Neural progenitor cell (in vitro differentiated cells): ENCODE results near the gene PRDX2. TPM values are rescaled to one million over a fixed set of nuclear protein-coding genes. Genes with fewer than 3 reads are reported as not detected.

Source experiments
- DNase-seq: peaks from one replicate; pipeline ENCODE4 v3.0.0-alpha.2; 2016; ENCODE audit warnings: low spot score
- H2AFZ ChIP-seq: fragments of 200-600 bp; sonication (generic); replicated peaks from 2 replicates; pipeline ENCODE4 v1.6.1; 2016; ENCODE audit warnings: antibody characterized with exemption
- H3F3A ChIP-seq: fragments of 200-600 bp; sonication (generic); 2 replicates; pipeline ENCODE4 v1.6.1; 2016; ENCODE audit warnings: antibody characterized with exemption, low read depth
- H3K27ac ChIP-seq: fragments of 200-600 bp; sonication (generic); 2 replicates; pipeline ENCODE4 v1.5.1; 2016; ENCODE audit warnings: mild to moderate bottlenecking
- H3K27me3 ChIP-seq: fragments of 200-600 bp; sonication (generic); 2 replicates; pipeline ENCODE4 v1.6.1; 2016; ENCODE audit warnings: mild to moderate bottlenecking, moderate library complexity
- H3K36me3 ChIP-seq: fragments of 200-600 bp; sonication (generic); 2 replicates; pipeline ENCODE4 v1.5.1; 2016
- H3K4me1 ChIP-seq: fragments of 200-600 bp; sonication (generic); 2 replicates; pipeline ENCODE4 v1.6.1; 2016; ENCODE audit warnings: mixed run types
- H3K4me2 ChIP-seq: fragments of 200-600 bp; sonication (generic); 2 replicates; pipeline ENCODE4 v1.6.1; 2016
- H3K4me3 ChIP-seq: fragments of 200-600 bp; sonication (generic); 2 replicates; pipeline ENCODE4 v1.5.1; 2016
- H3K79me2 ChIP-seq: fragments of 200-600 bp; sonication (generic); 2 replicates; pipeline ENCODE4 v1.6.1; 2016; ENCODE audit warnings: low read depth
- H3K9ac ChIP-seq: fragments of 200-600 bp; sonication (generic); 2 replicates; pipeline ENCODE4 v1.6.1; 2016
- H3K9me3 ChIP-seq: fragments of 200-600 bp; sonication (generic); 2 replicates; pipeline ENCODE4 v1.5.1; 2016; ENCODE audit warnings: low read depth
- H4K20me1 ChIP-seq: fragments of 200-600 bp; sonication (generic); 2 replicates; pipeline ENCODE4 v1.6.1; 2016; ENCODE audit warnings: low read depth
- H3K27ac Mint-ChIP-seq: 3 replicates; pipeline ENCODE4 v1.8.0; 2021; ENCODE audit warnings: mixed read lengths
- H3K27me3 Mint-ChIP-seq: 2 replicates; pipeline ENCODE4 v1.8.0; 2022; ENCODE audit warnings: low read depth, mild to moderate bottlenecking, inconsistent platforms, moderate library complexity, mixed read lengths; ENCODE audit not compliant: insufficient read depth
- H3K36me3 Mint-ChIP-seq: 3 replicates; pipeline ENCODE4 v1.8.0; 2021; ENCODE audit warnings: mixed read lengths
- H3K4me1 Mint-ChIP-seq: 3 replicates; pipeline ENCODE4 v1.8.0; 2021; ENCODE audit warnings: mixed read lengths
- H3K4me3 Mint-ChIP-seq: 3 replicates; pipeline ENCODE4 v1.8.0; 2021; ENCODE audit warnings: mild to moderate bottlenecking, moderate library complexity, mixed read lengths
- H3K9me3 Mint-ChIP-seq: 3 replicates; pipeline ENCODE4 v1.8.0; 2020; ENCODE audit warnings: mixed read lengths
- CTCF ChIP-seq: fragments of 200-600 bp; sonication (generic); IDR thresholded peaks from 2 replicates; pipeline ENCODE4 v1.5.1; 2017; ENCODE audit warnings: antibody characterized with exemption, mild to moderate bottlenecking
- EZH2 ChIP-seq: fragments of 200-600 bp; sonication (generic); IDR thresholded peaks from 2 replicates; pipeline ENCODE4 v1.6.1; 2017; ENCODE audit warnings: antibody characterized with exemption, mild to moderate bottlenecking, moderate library complexity
- EZH2phosphoT487 ChIP-seq: fragments of 200-600 bp; sonication (generic); IDR thresholded peaks from 2 replicates; pipeline ENCODE4 v1.6.1; 2017; ENCODE audit warnings: antibody characterized with exemption
- total RNA-seq: library from RNA; depleted of rRNA; stranded (reverse); fragments of >200 nt; gene quantifications from 2 replicates; pipeline ENCODE4 v1.2.3, GENCODE V29; 2015; ENCODE audit warnings: low replicate concordance

Gene PRDX2
- total RNA-seq, 1 donor from 2014 or later, result 463 TPM

GRCh38 chr19:12791345-12792050, 10.1 kb downstream of the PRDX2 start, which contains the start of gene JUNB:
Gene JUNB, plus strand, starts transcription at chr19:12791486. Its CDS starts 286 bp downstream, at chr19:12791772.
- Histone ChIP-seq H3K4me1 (peaks cover 37% of the 10 kb centered on the region), H3K9me3 (no peaks in the 10 kb centered on the region), H3F3A (peaks cover 66% of the 10 kb centered on the region), H2AFZ (no peak within 1 kb of the TSS), H3K9ac (no peak within 1 kb of the TSS), H4K20me1 (peaks cover 6% of the 10 kb centered on the region), H3K4me3 (peak within 1 kb of the TSS; percentile 61), H3K27me3 (peaks cover 39% of the 10 kb centered on the region), H3K27ac (no peak within 1 kb of the TSS), H3K79me2 (no peaks in the 10 kb centered on the region), H3K4me2 (peak within 1 kb of the TSS; percentile 84), H3K36me3 (no peaks in the 10 kb centered on the region)
- peaks cover 8% of the 10 kb centered on the region for H3K27me3 Mint-ChIP-seq
- peak within 1 kb of the TSS; percentile 74 for H3K27ac Mint-ChIP-seq
- peaks cover 41% of the 10 kb centered on the region for H3K4me1 Mint-ChIP-seq
- peaks cover 3% of the 10 kb centered on the region for H3K36me3 Mint-ChIP-seq
- TF ChIP-seq EZH2, result no peak
- peak; percentile 12 for TF ChIP-seq CTCF
- DNase-seq, result peak; percentile 90
- H3K4me3 Mint-ChIP-seq, result peak within 1 kb of the TSS; percentile 88
- no peaks in the 10 kb centered on the region for H3K9me3 Mint-ChIP-seq

- TF ChIP-seq CTCF, result no peak
- TF ChIP-seq EZH2phosphoT487, result no peak
- TF ChIP-seq EZH2, result no peak
- Histone ChIP-seq H2AFZ (no peak overlapping the region), H3K9ac (no peak overlapping the region), H3K9me3 (no peaks in the 10 kb centered on the region), H3K4me2 (peak overlapping the region; percentile 84), H3K4me1 (peaks cover 31% of the 10 kb centered on the region), H3K79me2 (no peaks in the 10 kb centered on the region), H3K27ac (no peak overlapping the region), H3F3A (peaks cover 60% of the 10 kb centered on the region), H3K4me3 (peak overlapping the region; percentile 61), H3K36me3 (no peaks in the 10 kb centered on the region), H4K20me1 (peaks cover under 1% of the 10 kb centered on the region), H3K27me3 (peaks cover 39% of the 10 kb centered on the region)
- peak overlapping the region; percentile 74 for H3K27ac Mint-ChIP-seq
- DNase-seq, result peak; percentile 31
- peaks cover 34% of the 10 kb centered on the region for H3K4me1 Mint-ChIP-seq
- H3K9me3 Mint-ChIP-seq, result no peaks in the 10 kb centered on the region
- no peaks in the 10 kb centered on the region for H3K36me3 Mint-ChIP-seq
- peak overlapping the region; percentile 88 for H3K4me3 Mint-ChIP-seq
- peaks cover 8% of the 10 kb centered on the region for H3K27me3 Mint-ChIP-seq
These were observed 10.8 kb downstream of the PRDX2 start for GRCh38 chr19:12790628-12791344.

- H3F3A ChIP-seq, result peaks cover 62% of the 10 kb centered on the region
- H3K79me2 ChIP-seq, result no peaks in the 10 kb centered on the region
- H2AFZ ChIP-seq, result peak overlapping the region; percentile 23
- H3K9me3 Mint-ChIP-seq, result no peaks in the 10 kb centered on the region
- peak overlapping the region; percentile 84 for H3K4me2 ChIP-seq
- peaks cover 32% of the 10 kb centered on the region for H3K4me1 Mint-ChIP-seq
- H3K27ac Mint-ChIP-seq, result peak overlapping the region; percentile 74
- peak overlapping the region; percentile 88 for H3K4me3 Mint-ChIP-seq
- TF ChIP-seq CTCF (no peak), EZH2phosphoT487 (no peak), EZH2 (no peak)
- no peak overlapping the region for H3K27ac ChIP-seq
- H3K27me3 Mint-ChIP-seq, result peaks cover 8% of the 10 kb centered on the region
- H3K36me3 Mint-ChIP-seq, result no peaks in the 10 kb centered on the region
- H3K4me1 ChIP-seq, result peaks cover 30% of the 10 kb centered on the region
- no peak overlapping the region for H3K9ac ChIP-seq
- H3K4me3 ChIP-seq, result peak overlapping the region; percentile 61
- peak; percentile 99 for DNase-seq
- H3K9me3 ChIP-seq, result no peaks in the 10 kb centered on the region
- no peaks in the 10 kb centered on the region for H4K20me1 ChIP-seq
- peaks cover 39% of the 10 kb centered on the region for H3K27me3 ChIP-seq
- no peaks in the 10 kb centered on the region for H3K36me3 ChIP-seq
These were observed 11.5 kb downstream of the PRDX2 start for GRCh38 chr19:12789904-12790619.
